GM18873 (cell line): Measurements from ENCODE around the gene SUDS3.

Experiments used
- ATAC-seq: cut with Tn5 transposase; IDR thresholded peaks from one replicate; pipeline ENCODE4 v1.9.1; 2021; ENCODE audit warnings: mild to moderate bottlenecking, moderate library complexity, moderate number of reproducible peaks; ENCODE audit not compliant: unreplicated experiment, low FRiP score

Gene SUDS3

GRCh38 chr12:118436986-118437385 lies 60.6 kb downstream of the SUDS3 start:
- ATAC-seq, result no peak

- ATAC-seq, result no peak
Observed at GRCh38 chr12:118439068-118439467, 62.7 kb downstream of the SUDS3 start.

GRCh38 chr12:118446247-118446646 lies 69.9 kb downstream of the SUDS3 start:
- no peak for ATAC-seq

- ATAC-seq, result no peak
Observed at GRCh38 chr12:118447181-118447580, 70.8 kb downstream of the SUDS3 start.

GRCh38 chr12:118448341-118448740 lies 72.0 kb downstream of the SUDS3 start:
- ATAC-seq, result no peak

- ATAC-seq, result no peak
Observed at GRCh38 chr12:118455327-118455726, 79.0 kb downstream of the SUDS3 start.

- ATAC-seq, result no peak
Observed at GRCh38 chr12:118456741-118457140, 80.4 kb downstream of the SUDS3 start.

GRCh38 chr12:118459110-118459509 lies 82.8 kb downstream of the SUDS3 start:
- ATAC-seq, result no peak

GRCh38 chr12:118463677-118464076 lies 87.3 kb downstream of the SUDS3 start:
- ATAC-seq, result no peak

GRCh38 chr12:118465706-118466105 lies 89.4 kb downstream of the SUDS3 start:
- no peak for ATAC-seq
